Embryonic facial prominence (tissue), 1 donor: ENCODE results near the gene CDCA7.
"Not testable (repeated sequence)": the region's sequence is repeated elsewhere in the genome, so short reads cannot be mapped to it uniquely, and the experiment has no call there.

Experiments used
- DNase-seq: peaks from one replicate; pipeline ENCODE4 v3.0.0-alpha.2; 2016; ENCODE audit errors: extremely low spot score

Gene CDCA7

GRCh38 chr2:173358616-173359015 is 3.9 kb downstream of the CDCA7 start:
- no peak for DNase-seq

DNA sequence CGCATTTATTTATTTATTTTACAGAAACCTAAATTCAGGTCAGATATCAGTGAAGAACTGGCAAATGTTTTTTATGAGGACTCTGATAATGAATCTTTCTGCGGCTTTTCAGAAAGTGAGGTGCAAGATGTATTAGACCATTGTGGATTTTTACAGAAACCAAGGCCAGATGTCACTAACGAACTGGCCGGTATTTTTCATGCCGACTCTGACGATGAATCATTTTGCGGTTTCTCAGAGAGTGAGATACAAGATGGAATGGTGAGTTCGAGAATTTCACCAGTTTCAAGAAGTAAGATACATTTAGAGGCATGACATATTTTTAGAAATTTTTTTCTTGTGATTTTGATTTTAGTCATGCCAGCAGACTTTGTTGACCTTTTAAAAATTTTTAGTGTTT is 4.6 kb downstream of the CDCA7 start:
- DNase-seq = no peak

- DNase-seq = no peak
Observed at GRCh38 chr2:173370198-173370597, 15.5 kb downstream of the CDCA7 start.

DNA sequence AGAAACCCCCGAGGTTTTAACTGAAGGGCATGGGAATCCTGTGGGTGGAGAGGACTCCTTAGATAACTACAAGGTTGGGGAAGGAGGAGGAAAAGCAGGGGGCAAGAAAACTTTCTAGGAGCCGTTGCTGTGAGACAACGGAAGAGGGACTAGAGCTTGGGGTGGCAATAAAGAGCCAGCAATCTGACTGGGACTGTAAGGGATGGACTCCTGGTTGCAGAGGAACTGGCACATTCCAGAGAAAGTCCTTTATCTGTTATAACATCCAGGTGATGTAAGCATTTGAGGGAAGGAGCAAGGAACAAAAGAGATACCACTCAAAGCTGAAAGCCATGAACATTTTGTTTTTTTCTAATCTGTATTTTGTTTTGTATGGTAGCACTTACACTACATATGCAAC is 16.4 kb downstream of the CDCA7 start:
- no peak for DNase-seq

- no peak for DNase-seq
Observed at GRCh38 chr2:173373290-173373689, 18.6 kb downstream of the CDCA7 start.

- no peak for DNase-seq
Observed at GRCh38 chr2:173374634-173375033, 20.0 kb downstream of the CDCA7 start.

DNA sequence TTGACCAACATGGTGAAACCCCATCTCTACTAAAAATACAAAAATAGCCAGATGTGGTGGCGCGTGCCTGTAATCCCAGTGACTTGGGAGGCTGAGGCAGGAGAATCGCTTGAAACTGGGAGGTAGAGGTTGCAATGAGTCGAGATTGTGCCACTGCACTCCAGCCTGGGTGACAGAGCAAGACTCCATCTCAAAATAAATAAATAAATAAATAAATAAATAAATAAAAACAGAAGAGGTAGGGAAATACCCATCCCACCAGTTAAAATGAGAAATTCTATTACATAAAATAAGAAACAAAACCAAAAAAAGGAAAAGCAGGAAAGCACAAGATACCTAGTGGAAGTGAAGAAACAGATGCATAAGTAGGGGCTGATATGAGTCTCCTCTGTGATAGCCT is 30.9 kb downstream of the CDCA7 start:
- DNase-seq = not testable (repeated sequence)

DNA sequence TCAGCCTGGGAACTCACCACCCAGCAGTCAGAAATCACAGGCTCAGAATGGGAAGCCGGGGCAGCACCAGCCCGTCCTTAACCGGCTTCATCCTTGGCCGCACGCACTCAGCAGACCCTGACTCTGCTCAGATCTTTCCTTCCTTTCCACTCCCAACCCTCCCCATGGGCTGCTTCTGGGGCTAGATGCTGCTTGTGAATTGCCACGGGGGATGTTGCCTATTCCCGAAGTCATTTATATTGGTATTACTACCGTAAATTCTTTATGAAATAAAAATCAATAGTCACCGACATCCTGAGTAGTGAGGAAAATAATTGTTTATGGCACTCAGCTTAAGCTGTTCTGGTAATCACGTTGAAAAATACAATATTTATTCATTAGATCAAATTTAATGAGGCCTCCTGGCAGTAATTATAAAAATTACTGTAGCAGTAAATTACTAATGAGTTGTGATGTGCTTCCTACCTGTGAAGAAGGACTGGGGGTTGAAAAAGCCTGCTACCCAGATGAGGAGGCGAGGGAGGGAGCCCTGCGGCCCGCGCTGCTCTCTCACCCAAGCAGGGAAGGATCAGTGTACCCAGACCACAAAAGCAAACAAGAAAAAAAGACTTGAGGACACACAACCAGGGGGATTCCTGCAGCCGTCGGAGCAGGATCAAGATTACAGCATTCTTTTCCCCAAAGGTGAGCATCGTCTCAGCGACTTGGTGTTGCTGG is 31.5 kb downstream of the CDCA7 start:
- no peak for DNase-seq

GRCh38 chr2:173386738-173387065 is 32.0 kb downstream of the CDCA7 start:
- no peak for DNase-seq

- DNase-seq = no peak
Observed at GRCh38 chr2:173387079-173387478, 32.4 kb downstream of the CDCA7 start.

GRCh38 chr2:173387660-173388059 is 33.0 kb downstream of the CDCA7 start:
- DNase-seq = no peak

DNA sequence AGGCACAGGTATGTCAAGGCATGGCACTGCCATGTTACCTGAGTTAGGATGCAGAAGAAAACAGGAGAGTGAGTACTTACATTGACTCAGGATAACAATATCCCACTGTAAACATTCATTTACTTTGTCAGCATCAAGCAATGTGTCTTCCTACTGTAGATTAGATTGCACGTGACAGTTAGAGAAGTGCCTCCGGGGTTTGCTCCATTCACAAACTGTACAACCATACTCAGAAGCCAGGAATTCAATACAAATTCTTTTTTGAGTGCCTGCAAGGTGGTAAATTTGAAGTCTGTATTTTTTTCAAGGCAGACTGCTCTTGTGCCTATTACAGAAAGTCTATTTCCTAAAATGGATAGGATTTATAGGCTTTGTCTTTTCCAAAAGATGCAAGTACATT is 34.1 kb downstream of the CDCA7 start:
- DNase-seq = no peak

GRCh38 chr2:173390036-173390435 is 35.4 kb downstream of the CDCA7 start:
- DNase-seq = no peak

DNA sequence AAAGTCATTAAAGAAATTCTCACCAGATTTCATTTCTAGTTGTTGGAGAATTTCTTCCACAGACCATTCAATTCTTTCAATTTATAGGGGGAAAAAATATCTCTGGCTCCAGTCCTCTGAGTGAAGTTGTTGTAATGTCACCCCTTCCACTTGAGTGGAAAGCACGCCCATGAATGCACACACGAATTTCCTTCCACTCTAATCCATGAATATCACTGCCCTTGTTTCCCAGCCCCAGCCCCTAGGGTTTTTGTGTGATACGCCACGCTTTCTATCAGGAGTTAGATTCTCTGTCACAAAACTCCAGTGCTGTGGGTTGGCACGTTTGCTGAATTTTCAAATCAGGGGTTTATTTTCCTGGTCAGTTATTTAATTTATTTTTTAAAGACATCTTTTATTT is 38.1 kb downstream of the CDCA7 start:
- DNase-seq = no peak

DNA sequence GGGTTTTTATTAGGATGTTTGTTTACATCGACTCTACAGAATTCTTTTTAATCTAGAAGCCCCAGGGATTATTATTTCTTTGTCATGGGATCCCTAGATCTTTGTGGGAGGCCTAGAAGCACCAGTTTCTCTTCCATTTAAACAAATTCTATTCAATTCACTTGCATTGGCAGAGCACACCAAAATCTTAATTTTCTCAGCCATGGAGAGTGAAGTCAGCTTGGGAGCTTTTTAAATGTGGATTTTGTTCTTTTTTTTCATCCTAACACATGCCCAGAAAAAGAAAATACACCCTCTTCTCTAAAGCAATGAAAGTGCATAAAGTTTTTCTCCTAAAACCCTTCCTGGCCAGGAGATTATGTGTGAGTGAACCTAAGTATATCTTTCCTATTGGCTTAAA is 38.5 kb downstream of the CDCA7 start:
- DNase-seq = no peak

DNA sequence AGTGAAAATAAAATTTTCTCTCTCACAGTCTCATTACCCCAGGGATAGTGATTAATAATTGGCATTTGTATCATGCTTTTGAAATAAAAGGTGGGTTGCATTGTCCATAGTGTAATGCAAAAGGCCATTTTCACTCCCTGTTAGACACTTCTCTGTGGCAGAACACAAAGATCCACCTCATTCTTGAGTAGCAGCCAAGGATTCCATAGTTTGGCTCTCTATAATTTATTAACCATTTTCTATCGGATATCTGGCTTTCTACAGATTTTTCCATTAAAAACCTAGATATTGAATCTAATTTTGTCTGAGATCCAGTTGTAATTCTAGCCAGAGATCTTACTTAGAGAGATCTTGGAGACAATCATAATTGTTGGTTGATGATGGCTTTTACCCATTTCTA is 39.0 kb downstream of the CDCA7 start:
- DNase-seq = no peak

- DNase-seq = no peak
Observed at GRCh38 chr2:173394091-173394974, 39.7 kb downstream of the CDCA7 start.

GRCh38 chr2:173395567-173396351 is 41.1 kb downstream of the CDCA7 start:
- no peak for DNase-seq

- DNase-seq = no peak
Observed at GRCh38 chr2:173397539-173397938, 42.9 kb downstream of the CDCA7 start.

- DNase-seq = no peak
Observed at GRCh38 chr2:173399229-173399628, 44.6 kb downstream of the CDCA7 start.

DNA sequence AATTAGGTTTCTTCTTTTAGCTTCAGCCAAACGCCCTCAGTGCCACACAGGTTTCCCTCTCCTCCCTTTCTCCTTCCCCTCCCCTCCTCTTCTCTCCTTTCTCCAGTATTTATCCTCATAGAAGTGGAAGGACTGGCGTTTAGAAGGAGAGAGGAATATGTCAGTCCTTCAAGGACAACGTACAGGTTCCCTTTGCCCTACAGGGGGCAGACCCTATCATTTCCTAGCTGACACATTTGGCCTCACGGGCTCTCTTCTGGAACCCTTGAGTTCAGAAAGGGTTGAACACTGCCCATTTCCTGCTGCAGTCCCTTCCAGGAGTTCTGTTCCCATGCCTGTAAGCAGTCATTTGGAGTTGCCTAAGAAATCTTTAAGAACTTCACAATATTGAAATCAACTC is 46.1 kb downstream of the CDCA7 start:
- no peak for DNase-seq

GRCh38 chr2:173401716-173402326 is 47.1 kb downstream of the CDCA7 start:
- no peak for DNase-seq
